ENCODE results near the gene FBLN2. TPM values are rescaled to one million over a fixed set of nuclear protein-coding genes. Genes with fewer than 3 reads are reported as not detected.

Gene FBLN2
- total RNA-seq, 2 donors from 2014 or later: 10.5 to 24.1 TPM

DNA sequence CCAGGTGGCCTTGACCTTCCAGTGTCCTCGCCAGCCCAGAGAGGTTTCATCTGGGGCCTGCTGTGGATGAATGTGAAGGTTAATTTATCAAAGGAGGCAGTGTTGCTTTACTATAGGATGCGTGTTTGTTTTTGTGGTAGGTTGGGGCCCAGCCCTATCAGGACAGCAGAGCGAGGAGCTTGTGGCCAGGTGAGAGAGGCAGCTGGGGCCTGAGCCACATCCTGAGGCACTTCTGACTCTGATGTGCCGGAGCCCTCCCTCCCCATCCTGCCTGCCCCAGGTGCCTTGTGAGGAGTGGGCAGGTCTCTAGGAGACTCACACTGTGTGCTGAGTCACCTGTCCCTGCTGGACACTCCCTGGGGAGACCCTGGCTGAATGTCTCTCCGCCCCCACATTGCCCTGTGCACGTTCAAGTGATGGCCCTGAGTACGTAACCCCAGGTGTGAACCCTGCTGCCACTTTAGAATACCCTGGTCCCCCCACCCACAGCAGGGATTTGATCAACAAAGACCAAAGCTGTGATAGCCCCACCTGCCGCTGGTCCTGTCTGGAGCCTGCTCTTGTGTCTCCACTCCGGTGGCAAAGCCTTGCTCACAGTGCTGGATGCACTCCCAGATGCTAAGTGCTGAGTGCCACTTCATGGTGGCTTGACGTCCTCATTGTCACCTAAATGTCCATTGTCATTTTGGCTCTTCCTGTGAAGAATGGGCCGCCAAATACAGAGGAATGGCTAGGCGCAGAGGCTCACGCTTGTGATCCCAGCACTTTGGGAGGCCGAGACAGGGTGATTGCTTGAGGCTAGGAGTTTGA, 16.0 kb downstream of the FBLN2 start:
- intact Hi-C loops (cut with DNase I): no loop called here
- no peak for DNase-seq

DNA sequence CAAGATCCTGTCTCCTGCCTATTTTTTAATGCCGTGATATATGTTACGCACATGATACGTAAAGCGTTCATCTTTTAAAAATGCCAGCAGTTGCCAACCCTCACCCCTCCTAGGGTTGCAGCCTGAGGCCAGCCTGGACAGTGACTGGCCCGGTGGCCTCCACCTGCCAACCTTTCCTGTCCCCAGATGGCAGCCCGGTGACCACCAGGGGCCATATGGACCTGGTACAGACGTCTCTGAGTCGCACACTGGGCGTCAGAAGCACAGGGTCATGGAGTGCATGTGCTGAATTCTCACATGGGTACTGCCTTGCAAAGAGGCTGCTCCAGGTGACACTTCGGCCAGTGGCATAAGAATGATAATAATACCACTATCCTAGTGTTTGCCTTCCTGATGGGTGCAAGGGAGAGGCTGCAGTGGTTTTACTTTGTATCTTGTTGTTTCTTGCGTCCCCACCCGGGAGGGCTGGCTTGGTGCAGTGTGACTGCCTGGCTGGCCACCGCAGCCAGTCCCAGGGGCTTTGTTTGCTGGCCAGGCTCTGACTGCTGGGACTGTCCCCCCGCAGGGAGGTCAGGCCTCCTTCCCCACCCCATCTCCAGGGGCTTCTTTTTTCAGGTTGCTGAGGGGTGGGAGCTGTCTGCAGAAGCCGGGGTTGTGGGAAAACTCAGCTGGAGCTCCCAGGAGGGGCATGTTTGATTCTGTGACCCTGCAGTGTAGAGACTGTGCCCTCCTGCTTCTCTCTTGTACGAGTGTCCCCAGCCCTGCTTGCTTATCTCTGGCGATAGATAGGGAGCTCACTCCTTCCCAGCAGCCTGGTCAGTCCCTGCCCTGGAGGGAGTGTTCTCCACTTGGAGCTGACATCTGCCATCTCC, 16.9 kb downstream of the FBLN2 start:
- H3K4me1 ChIP-seq: no peaks in the 10 kb centered on the region
- intact Hi-C loops (cut with DNase I): no loop called here
- no peaks in the 10 kb centered on the region for H3K36me3 ChIP-seq
- no peak for DNase-seq
- H3K27me3 ChIP-seq: no peaks in the 10 kb centered on the region
- no peak overlapping the region for H3K27ac ChIP-seq
- no peak overlapping the region for H3K4me3 ChIP-seq
- H3K9me3 ChIP-seq: no peaks in the 10 kb centered on the region
- TF ChIP-seq, protein P1, sequence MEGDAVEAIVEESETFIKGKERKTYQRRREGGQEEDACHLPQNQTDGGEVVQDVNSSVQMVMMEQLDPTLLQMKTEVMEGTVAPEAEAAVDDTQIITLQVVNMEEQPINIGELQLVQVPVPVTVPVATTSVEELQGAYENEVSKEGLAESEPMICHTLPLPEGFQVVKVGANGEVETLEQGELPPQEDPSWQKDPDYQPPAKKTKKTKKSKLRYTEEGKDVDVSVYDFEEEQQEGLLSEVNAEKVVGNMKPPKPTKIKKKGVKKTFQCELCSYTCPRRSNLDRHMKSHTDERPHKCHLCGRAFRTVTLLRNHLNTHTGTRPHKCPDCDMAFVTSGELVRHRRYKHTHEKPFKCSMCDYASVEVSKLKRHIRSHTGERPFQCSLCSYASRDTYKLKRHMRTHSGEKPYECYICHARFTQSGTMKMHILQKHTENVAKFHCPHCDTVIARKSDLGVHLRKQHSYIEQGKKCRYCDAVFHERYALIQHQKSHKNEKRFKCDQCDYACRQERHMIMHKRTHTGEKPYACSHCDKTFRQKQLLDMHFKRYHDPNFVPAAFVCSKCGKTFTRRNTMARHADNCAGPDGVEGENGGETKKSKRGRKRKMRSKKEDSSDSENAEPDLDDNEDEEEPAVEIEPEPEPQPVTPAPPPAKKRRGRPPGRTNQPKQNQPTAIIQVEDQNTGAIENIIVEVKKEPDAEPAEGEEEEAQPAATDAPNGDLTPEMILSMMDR (IDR thresholded peaks at IDR 0.05): no peak
- no peak overlapping the region for H3K9ac ChIP-seq (ENCODE audit: low read depth in 2 of 2, low read length in 2 of 2)

More for the DNA sequence above, 16.0 kb downstream of the FBLN2 start:
- Histone ChIP-seq H3K4me1 (no peaks in the 10 kb centered on the region), H3K36me3 (no peaks in the 10 kb centered on the region), H3K9ac (ENCODE audit: low read depth in 2 of 2, low read length in 2 of 2) (no peak overlapping the region), H3K9me3 (no peaks in the 10 kb centered on the region), H3K27me3 (no peaks in the 10 kb centered on the region), H3K27ac (no peak overlapping the region), H3K4me3 (no peak overlapping the region)
- TF ChIP-seq, protein P1 (IDR thresholded peaks at IDR 0.05): no peak

DNA sequence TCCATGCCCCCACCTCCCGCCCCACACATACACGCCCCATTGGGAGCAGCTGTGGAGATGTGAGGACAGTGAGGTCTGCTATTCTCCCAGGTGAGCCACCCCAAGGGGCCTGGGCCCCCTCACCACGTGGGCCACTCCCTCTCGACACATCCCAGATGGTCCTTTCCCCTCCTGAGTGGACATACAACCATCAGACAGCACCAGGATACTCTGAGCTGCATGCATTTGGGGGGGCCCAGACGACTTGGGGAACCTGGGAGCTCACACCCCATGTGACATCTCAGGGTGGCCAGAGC, 17.5 kb downstream of the FBLN2 start:
- TF ChIP-seq, protein P1 (IDR thresholded peaks at IDR 0.05): no peak
- Histone ChIP-seq H3K36me3 (no peaks in the 10 kb centered on the region), H3K27ac (no peak overlapping the region), H3K4me3 (no peak overlapping the region), H3K4me1 (no peaks in the 10 kb centered on the region), H3K27me3 (no peaks in the 10 kb centered on the region), H3K9me3 (no peaks in the 10 kb centered on the region), H3K9ac (ENCODE audit: low read depth in 2 of 2, low read length in 2 of 2) (no peak overlapping the region)
- no peak for DNase-seq
- intact Hi-C loops (cut with DNase I): no loop called here

DNA sequence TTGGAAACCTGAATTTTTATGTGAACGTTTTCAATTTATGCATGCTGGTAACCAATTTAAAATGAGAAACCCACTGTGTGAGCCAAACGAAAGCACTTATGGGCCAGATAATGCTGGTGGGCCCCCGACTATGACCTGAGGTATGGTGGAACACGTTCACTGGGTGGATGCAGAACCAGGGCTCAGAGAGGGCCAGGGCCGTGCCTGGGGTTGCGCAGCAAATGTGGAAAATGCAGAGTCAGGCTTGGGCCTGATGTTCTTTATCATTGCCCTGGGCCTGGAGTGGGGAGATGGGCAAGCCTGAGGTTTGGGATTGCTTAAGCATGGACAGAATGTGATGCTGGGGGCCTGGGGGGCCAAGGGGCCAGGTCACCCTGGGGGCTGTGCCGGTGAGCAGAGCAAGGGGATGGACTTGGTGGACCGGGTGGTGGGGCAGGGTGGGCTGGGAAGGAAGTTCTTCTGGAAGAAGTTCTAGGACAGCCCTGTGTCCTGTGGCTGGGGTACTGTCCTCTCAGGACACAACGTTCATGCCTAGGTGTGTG, 17.9 kb downstream of the FBLN2 start:
- H3K36me3 ChIP-seq: no peaks in the 10 kb centered on the region
- TF ChIP-seq, protein P1 (IDR thresholded peaks at IDR 0.05): no peak
- H3K27me3 ChIP-seq: no peaks in the 10 kb centered on the region
- H3K9ac ChIP-seq (ENCODE audit: low read depth in 2 of 2, low read length in 2 of 2): no peak overlapping the region
- no peak overlapping the region for H3K27ac ChIP-seq
- intact Hi-C loops (cut with DNase I): no loop called here
- H3K4me1 ChIP-seq: no peaks in the 10 kb centered on the region
- no peak for DNase-seq
- no peaks in the 10 kb centered on the region for H3K9me3 ChIP-seq
- no peak overlapping the region for H3K4me3 ChIP-seq

DNA sequence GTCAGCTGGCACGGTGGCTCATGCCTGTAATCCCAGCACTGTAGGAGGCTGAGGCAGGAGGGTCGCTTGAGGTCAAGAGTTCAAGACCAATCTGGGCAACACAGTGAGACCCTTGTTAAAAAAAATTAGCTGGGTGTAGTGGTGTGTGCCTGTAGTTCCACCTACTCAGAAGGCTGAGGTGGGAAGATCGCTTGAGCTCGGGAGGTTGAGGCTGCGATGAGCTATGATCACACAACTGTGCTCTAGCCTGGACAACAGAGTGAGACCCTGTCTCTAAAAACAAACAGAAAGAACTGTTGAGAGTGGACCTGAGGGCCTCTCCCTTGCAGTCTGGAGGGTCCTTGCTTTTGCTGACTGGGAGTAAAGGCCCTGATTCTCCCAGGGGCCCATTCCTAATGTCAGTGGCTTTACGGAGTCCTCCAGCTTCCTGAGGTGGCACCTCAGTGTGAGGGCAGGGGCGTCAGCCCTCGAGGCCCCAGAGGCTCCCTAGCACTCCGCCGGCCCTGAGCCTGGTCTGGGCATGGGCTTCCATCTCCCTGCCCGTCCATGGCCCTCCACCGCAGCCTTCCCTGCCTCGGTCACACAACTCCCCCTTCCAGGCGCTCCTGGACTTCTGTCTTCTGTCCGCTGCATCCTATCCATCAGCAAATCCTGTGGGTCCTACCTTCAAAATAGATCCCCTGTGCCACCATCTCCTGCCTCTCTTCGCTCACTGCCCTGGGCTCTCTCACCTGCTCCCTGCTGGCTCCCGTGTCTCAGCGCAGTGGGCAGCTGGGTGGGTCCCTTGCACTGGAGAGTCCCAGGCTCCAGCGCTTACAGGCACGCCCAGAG, 19.0 kb downstream of the FBLN2 start:
- no peaks in the 10 kb centered on the region for H3K27me3 ChIP-seq
- no peak for DNase-seq
- H3K9me3 ChIP-seq: no peaks in the 10 kb centered on the region
- no peak overlapping the region for H3K9ac ChIP-seq (ENCODE audit: low read depth in 2 of 2, low read length in 2 of 2)
- intact Hi-C loops (cut with DNase I): no loop called here
- no peaks in the 10 kb centered on the region for H3K36me3 ChIP-seq
- TF ChIP-seq, protein P1 (IDR thresholded peaks at IDR 0.05): no peak
- no peaks in the 10 kb centered on the region for H3K4me1 ChIP-seq
- H3K4me3 ChIP-seq: no peak overlapping the region
- H3K27ac ChIP-seq: no peak overlapping the region
